ENCODE data around the gene ARAP1. TPM values are rescaled to one million over a fixed set of nuclear protein-coding genes. Genes with fewer than 3 reads are reported as not detected.

Gene ARAP1
- total RNA-seq, 1 donor from 2014 or later, result 86.2 TPM

GRCh38 chr11:72705442-72706365 lies 46.5 kb downstream of the ARAP1 start:
- DNase-seq (ENCODE audit: low spot score), result no peak

- no peak for DNase-seq (ENCODE audit: low spot score)
Observed at GRCh38 chr11:72704783-72705265, 47.4 kb downstream of the ARAP1 start.

GRCh38 chr11:72704028-72704782 lies 48.0 kb downstream of the ARAP1 start:
- DNase-seq (ENCODE audit: low spot score), result no peak

GRCh38 chr11:72703267-72704008 lies 48.8 kb downstream of the ARAP1 start:
- peak; percentile 67 for DNase-seq (ENCODE audit: low spot score)

GRCh38 chr11:72702577-72703241 lies 49.5 kb downstream of the ARAP1 start:
- DNase-seq (ENCODE audit: low spot score), result no peak

- no peak for DNase-seq (ENCODE audit: low spot score)
Observed at GRCh38 chr11:72702096-72702495, 50.1 kb downstream of the ARAP1 start.

GRCh38 chr11:72701466-72701865 lies 50.7 kb downstream of the ARAP1 start:
- DNase-seq (ENCODE audit: low spot score), result no peak

GRCh38 chr11:72700146-72700545 lies 52.1 kb downstream of the ARAP1 start:
- DNase-seq (ENCODE audit: low spot score), result no peak

GRCh38 chr11:72697814-72698213 lies 54.4 kb downstream of the ARAP1 start:
- no peak for DNase-seq (ENCODE audit: low spot score)

- peak; percentile 64 for DNase-seq (ENCODE audit: low spot score)
Observed at GRCh38 chr11:72696866-72697700, 55.1 kb downstream of the ARAP1 start.

GRCh38 chr11:72695354-72695753 lies 56.9 kb downstream of the ARAP1 start:
- DNase-seq (ENCODE audit: low spot score), result no peak

- no peak for DNase-seq (ENCODE audit: low spot score)
Observed at GRCh38 chr11:72693271-72693968, 58.8 kb downstream of the ARAP1 start.

GRCh38 chr11:72692498-72693237 lies 59.5 kb downstream of the ARAP1 start:
- no peak for DNase-seq (ENCODE audit: low spot score)

GRCh38 chr11:72690166-72690565 lies 62.0 kb downstream of the ARAP1 start:
- no peak for DNase-seq (ENCODE audit: low spot score)

GRCh38 chr11:72688929-72689328 lies 63.3 kb downstream of the ARAP1 start:
- no peak for DNase-seq (ENCODE audit: low spot score)

- DNase-seq (ENCODE audit: low spot score), result no peak
Observed at GRCh38 chr11:72688486-72688885, 63.7 kb downstream of the ARAP1 start.

GRCh38 chr11:72687326-72687725 lies 64.9 kb downstream of the ARAP1 start:
- DNase-seq (ENCODE audit: low spot score), result no peak

- DNase-seq (ENCODE audit: low spot score), result no peak
Observed at GRCh38 chr11:72686639-72687220, 65.5 kb downstream of the ARAP1 start.

All from ureter (tissue), 1 donor.